NT2/D1 (cell line): ENCODE measurements around the gene IFRD1.

ENCODE experiments used
- DNase-seq: peaks from one replicate; pipeline ENCODE4 v3.0.0-alpha.2; 2011; ENCODE audit warnings: low read depth, low spot score
- H3K27me3 ChIP-seq: 2 replicates; pipeline ENCODE4 v1.6.0; 2011; ENCODE audit warnings: mild to moderate bottlenecking; ENCODE audit not compliant: insufficient read length, insufficient read depth
- H3K36me3 ChIP-seq: 2 replicates; pipeline ENCODE4 v1.6.1; 2011; ENCODE audit warnings: mild to moderate bottlenecking, low read length, mixed read lengths; ENCODE audit not compliant: insufficient read depth, insufficient read length
- H3K4me1 ChIP-seq: 2 replicates; pipeline ENCODE4 v1.5.1; 2011; ENCODE audit not compliant: insufficient read depth, insufficient read length
- H3K4me3 ChIP-seq: 2 replicates; pipeline ENCODE4 v1.5.1; 2011; ENCODE audit warnings: low read depth; ENCODE audit not compliant: insufficient read length
- H3K9ac ChIP-seq: 2 replicates; pipeline ENCODE4 v1.6.0; 2011; ENCODE audit warnings: low read depth; ENCODE audit not compliant: insufficient read length
- H3K9me3 ChIP-seq: 2 replicates; pipeline ENCODE4 v1.5.1; 2011; ENCODE audit warnings: mild to moderate bottlenecking, low read length; ENCODE audit not compliant: insufficient read depth
- SUZ12 ChIP-seq: IDR thresholded peaks from 2 replicates; pipeline ENCODE4 v1.6.1; 2011; ENCODE audit not compliant: insufficient read length, insufficient read depth; ENCODE audit errors: extremely low read depth
- YY1 ChIP-seq: IDR thresholded peaks from 2 replicates; pipeline ENCODE4 v1.6.1; 2011; ENCODE audit not compliant: insufficient read length, insufficient read depth
- ZNF274 ChIP-seq: IDR thresholded peaks from 2 replicates; pipeline ENCODE4 v1.6.1; 2011; ENCODE audit warnings: mild to moderate bottlenecking, low read depth, low read length

Gene IFRD1

DNA sequence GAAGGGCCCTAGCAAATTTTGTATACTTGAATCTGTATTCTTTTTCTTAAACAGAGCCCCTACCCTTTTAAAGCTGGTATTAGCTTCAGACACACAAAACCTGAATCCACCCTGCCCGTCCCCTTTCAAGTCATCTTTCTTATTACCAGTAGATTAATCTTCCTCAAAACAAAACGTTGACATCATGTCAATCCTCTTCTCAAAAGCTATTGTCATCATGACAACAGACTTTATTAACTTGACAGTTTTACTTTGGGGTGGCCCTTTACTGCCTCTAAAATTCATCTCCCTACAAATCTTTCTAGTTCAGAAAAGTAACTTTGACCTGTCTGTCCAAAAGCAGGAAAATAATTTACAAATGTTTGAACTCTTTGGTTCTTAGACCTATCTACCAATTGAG is 21.5 kb upstream of the IFRD1 start:
- DNase-seq, result no peak
- no peak for TF ChIP-seq SUZ12
- no peak for TF ChIP-seq YY1
- no peak for TF ChIP-seq ZNF274
- H3K9ac ChIP-seq, result no peak overlapping the region
- no peaks in the 10 kb centered on the region for H3K27me3 ChIP-seq
- peaks cover 2% of the 10 kb centered on the region for H3K4me1 ChIP-seq
- no peaks in the 10 kb centered on the region for H3K9me3 ChIP-seq
- no peak overlapping the region for H3K4me3 ChIP-seq
- no peaks in the 10 kb centered on the region for H3K36me3 ChIP-seq

DNA sequence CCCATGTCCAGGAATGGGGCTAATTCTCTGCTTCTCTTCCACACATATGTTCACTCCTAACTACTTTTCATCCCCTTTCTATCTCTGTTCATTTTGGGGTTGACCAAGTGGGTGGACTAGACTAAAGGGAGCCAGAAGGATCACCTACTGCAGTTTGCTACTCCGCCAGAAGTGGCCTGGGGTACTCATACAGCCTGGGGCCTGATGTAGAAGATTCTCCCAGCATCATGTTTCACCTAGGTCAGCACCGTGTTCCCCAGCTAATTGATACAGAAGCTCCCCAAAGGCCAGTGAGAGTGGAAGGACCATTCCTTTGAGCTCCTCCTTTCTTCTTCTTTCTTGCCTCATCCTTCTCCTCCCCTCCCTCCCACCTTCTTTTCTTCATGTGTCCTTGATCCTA is 19.6 kb upstream of the IFRD1 start:
- H3K36me3 ChIP-seq, result no peaks in the 10 kb centered on the region
- H3K9ac ChIP-seq, result no peak overlapping the region
- no peaks in the 10 kb centered on the region for H3K9me3 ChIP-seq
- DNase-seq, result no peak
- no peak for TF ChIP-seq ZNF274
- no peak for TF ChIP-seq YY1
- TF ChIP-seq SUZ12, result no peak
- no peak overlapping the region for H3K4me3 ChIP-seq
- no peaks in the 10 kb centered on the region for H3K27me3 ChIP-seq
- no peaks in the 10 kb centered on the region for H3K4me1 ChIP-seq

DNA sequence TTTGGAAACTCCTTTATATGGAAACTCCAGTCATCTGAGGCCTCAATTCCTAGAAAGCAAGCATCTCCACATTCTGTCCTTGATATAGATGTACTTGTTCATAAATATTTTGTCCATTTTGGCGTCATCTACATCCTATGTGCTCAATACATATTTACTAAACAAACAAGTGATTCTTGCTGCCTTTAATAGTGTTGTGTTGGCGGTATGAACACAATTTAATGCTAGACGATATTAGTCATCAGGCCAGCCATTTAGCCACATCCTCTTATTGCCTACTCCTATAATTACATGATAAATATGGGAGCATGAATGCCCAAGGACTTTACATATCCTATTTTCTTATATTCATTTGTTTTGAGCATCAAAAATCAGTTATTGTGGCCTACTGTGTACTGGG is 18.5 kb upstream of the IFRD1 start:
- H3K27me3 ChIP-seq, result no peaks in the 10 kb centered on the region
- DNase-seq, result no peak
- no peaks in the 10 kb centered on the region for H3K4me1 ChIP-seq
- TF ChIP-seq YY1 (no peak), ZNF274 (no peak), SUZ12 (no peak)
- H3K4me3 ChIP-seq, result no peak overlapping the region
- H3K36me3 ChIP-seq, result no peaks in the 10 kb centered on the region
- H3K9me3 ChIP-seq, result no peaks in the 10 kb centered on the region
- H3K9ac ChIP-seq, result no peak overlapping the region

DNA sequence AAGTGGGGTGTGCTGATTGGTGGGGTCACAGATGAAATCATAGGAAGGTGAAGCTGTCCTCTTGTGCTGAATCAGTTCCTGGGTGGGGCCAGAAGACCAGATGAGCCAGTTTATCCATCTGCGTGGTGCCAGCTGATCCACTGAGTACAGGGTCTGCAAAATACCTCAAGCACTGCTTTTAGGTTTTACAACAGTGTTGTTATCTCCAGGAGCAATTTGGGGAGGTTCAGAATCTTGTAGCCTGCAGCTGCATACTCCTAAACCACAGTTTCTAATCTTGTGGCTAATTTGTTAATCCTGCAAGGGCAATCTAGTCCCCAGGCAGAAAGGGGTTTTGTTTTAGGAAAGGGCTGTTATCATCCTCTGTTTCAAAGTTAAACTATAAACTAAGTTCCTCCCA is 17.0 kb upstream of the IFRD1 start:
- Histone ChIP-seq H3K4me1 (no peaks in the 10 kb centered on the region), H3K27me3 (no peaks in the 10 kb centered on the region), H3K4me3 (no peak overlapping the region), H3K9me3 (no peaks in the 10 kb centered on the region), H3K36me3 (no peaks in the 10 kb centered on the region), H3K9ac (no peak overlapping the region)
- TF ChIP-seq YY1, result no peak
- TF ChIP-seq ZNF274, result no peak
- no peak for TF ChIP-seq SUZ12
- no peak for DNase-seq

DNA sequence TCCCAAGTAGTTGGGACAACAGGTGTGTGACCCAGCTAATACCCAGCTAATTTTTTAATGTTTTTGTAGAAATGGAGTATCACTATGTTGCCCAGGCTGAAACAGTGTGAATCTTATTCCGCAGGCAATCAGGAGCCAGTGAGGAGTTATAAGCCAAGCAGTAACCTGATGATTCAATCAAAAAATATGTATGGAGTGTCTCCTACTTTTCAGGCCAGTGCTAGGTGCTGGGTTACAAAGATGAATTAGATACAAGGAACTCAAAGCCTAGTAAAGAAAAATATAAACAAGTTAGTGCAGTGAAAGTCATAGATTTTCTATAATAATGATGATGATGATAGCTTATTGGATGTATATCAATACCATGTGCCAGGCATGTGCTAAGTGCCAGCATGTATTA is 13.2 kb upstream of the IFRD1 start:
- Histone ChIP-seq H3K9me3 (no peaks in the 10 kb centered on the region), H3K36me3 (no peaks in the 10 kb centered on the region), H3K9ac (no peak overlapping the region), H3K4me3 (no peak overlapping the region), H3K27me3 (no peaks in the 10 kb centered on the region), H3K4me1 (no peaks in the 10 kb centered on the region)
- no peak for DNase-seq
- no peak for TF ChIP-seq YY1
- no peak for TF ChIP-seq SUZ12
- no peak for TF ChIP-seq ZNF274

DNA sequence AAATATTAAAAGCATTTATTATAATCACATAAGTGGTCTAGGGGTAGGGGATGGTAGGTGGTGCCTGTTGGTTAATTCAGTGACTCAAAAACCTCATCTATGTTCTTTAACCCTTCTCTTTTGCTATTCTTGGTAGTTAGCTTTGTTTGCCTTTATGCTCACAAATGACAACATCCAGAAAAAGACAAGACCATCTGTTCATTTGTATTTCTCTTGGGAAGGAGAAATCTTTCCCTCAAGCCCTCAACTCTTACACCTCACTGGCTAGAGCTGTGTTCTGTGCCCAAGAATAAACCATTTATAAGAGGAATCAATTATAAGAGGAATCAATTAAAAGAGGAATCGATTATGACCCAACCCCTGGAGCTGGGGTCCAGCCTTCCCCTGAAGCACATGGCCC is 10.8 kb upstream of the IFRD1 start:
- TF ChIP-seq YY1 (no peak), ZNF274 (no peak), SUZ12 (no peak)
- Histone ChIP-seq H3K27me3 (no peaks in the 10 kb centered on the region), H3K4me3 (no peak overlapping the region), H3K36me3 (no peaks in the 10 kb centered on the region), H3K9ac (no peak overlapping the region), H3K4me1 (no peaks in the 10 kb centered on the region), H3K9me3 (no peaks in the 10 kb centered on the region)
- no peak for DNase-seq

DNA sequence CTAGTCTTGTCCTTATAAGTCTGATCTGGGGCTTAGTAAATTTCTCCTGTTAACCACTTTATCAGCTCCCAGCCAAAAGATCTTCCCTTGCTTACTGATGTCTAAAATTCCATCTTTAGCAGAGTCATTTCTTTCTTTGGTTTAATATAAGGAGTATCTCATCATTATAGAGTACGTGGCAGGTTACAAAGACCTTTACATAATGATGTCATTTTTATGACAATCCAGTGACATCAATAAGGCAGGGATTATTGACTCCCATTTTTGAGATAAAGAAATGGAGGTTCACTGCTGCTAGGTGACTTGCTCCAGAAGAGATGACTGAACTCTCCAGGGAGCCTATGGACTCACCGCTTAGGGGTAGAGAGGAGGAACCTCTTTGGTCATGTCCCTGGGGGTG is 8.1 kb upstream of the IFRD1 start:
- no peaks in the 10 kb centered on the region for H3K36me3 ChIP-seq
- H3K9me3 ChIP-seq, result no peaks in the 10 kb centered on the region
- H3K4me3 ChIP-seq, result no peak overlapping the region
- TF ChIP-seq SUZ12, result no peak
- TF ChIP-seq ZNF274, result no peak
- no peak for TF ChIP-seq YY1
- no peaks in the 10 kb centered on the region for H3K27me3 ChIP-seq
- DNase-seq, result no peak
- no peaks in the 10 kb centered on the region for H3K4me1 ChIP-seq
- no peak overlapping the region for H3K9ac ChIP-seq

DNA sequence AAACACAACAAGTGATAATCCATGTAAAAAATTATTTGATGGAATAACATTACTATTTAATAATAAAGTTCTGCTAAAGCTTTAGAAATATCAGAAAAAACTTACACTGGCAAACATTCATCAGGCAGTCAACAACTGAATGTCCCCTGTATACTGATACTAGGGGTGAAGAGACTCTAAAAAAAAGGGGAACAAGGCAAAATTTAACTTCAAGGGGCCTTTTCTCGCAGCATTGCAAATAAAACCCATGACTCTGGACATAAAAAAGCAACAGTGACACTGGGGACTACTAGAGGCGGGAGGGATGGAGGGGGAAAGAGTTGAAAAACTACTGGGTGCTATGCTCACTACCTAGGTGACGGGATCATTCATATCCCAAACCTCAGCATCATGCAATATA is 5.8 kb upstream of the IFRD1 start:
- H3K27me3 ChIP-seq, result no peaks in the 10 kb centered on the region
- H3K9me3 ChIP-seq, result no peaks in the 10 kb centered on the region
- no peak overlapping the region for H3K9ac ChIP-seq
- TF ChIP-seq ZNF274 (no peak), YY1 (no peak), SUZ12 (no peak)
- H3K4me3 ChIP-seq, result no peak overlapping the region
- no peaks in the 10 kb centered on the region for H3K4me1 ChIP-seq
- DNase-seq, result no peak
- no peaks in the 10 kb centered on the region for H3K36me3 ChIP-seq
